Trophoblast cell (in vitro differentiated cells and primary cell): ENCODE data around the gene DNAJB5.

ENCODE experiments used
- DNase-seq, 2 donors: peaks; one replicate each; pipeline ENCODE4 v3.0.0-alpha.2; 2016
- H2AFZ ChIP-seq: 2 replicates; pipeline ENCODE4 v1.6.1; 2013; ENCODE audit warnings: low read length, moderate library complexity, mild to moderate bottlenecking; ENCODE audit not compliant: insufficient read depth, poor library complexity
- H2AK5ac ChIP-seq: 2 replicates; pipeline ENCODE4 v1.6.1; 2013; ENCODE audit warnings: mild to moderate bottlenecking, low read length
- H2BK120ac ChIP-seq: 2 replicates; pipeline ENCODE4 v1.6.1; 2013; ENCODE audit warnings: low read length, mild to moderate bottlenecking, moderate library complexity; ENCODE audit not compliant: insufficient read depth, poor library complexity
- H2BK12ac ChIP-seq: 2 replicates; pipeline ENCODE4 v1.6.1; 2013; ENCODE audit warnings: mild to moderate bottlenecking, low read length, moderate library complexity
- H2BK5ac ChIP-seq: 2 replicates; pipeline ENCODE4 v1.6.1; 2013; ENCODE audit warnings: low read length, low read depth, moderate library complexity, mild to moderate bottlenecking; ENCODE audit not compliant: poor library complexity
- H3K14ac ChIP-seq: 2 replicates; pipeline ENCODE4 v1.6.1; 2013; ENCODE audit warnings: mild to moderate bottlenecking, low read length
- H3K18ac ChIP-seq: 2 replicates; pipeline ENCODE4 v1.6.1; 2013; ENCODE audit warnings: mild to moderate bottlenecking, low read length
- H3K23ac ChIP-seq: 2 replicates; pipeline ENCODE4 v1.6.1; 2013; ENCODE audit warnings: low read length
- H3K27ac ChIP-seq: 2 replicates; pipeline ENCODE4 v1.5.1; 2013; ENCODE audit warnings: low read depth, mild to moderate bottlenecking, inconsistent platforms, low read length, moderate library complexity
- H3K27me3 ChIP-seq: 2 replicates; pipeline ENCODE4 v1.6.1; 2013; ENCODE audit warnings: inconsistent platforms, mild to moderate bottlenecking, low read length, moderate library complexity; ENCODE audit not compliant: insufficient read depth
- H3K36me3 ChIP-seq, 2 experiments: 1 replicate in 1 of 2; 2 replicates in 1 of 2; pipeline ENCODE4 v1.6.1; 2013; ENCODE audit warnings: low read length in 2 of 2, mild to moderate bottlenecking in 2 of 2, moderate library complexity in 1 of 2; ENCODE audit not compliant: insufficient read depth in 2 of 2, control insufficient read depth in 1 of 2
- H3K4ac ChIP-seq: 2 replicates; pipeline ENCODE4 v1.6.1; 2013; ENCODE audit warnings: low read depth, mild to moderate bottlenecking, low read length, moderate library complexity
- H3K4me1 ChIP-seq, 2 experiments: 1 replicate in 1 of 2; 2 replicates in 1 of 2; pipeline ENCODE4 v1.6.1; 2013; ENCODE audit warnings: low read length in 2 of 2, mild to moderate bottlenecking in 2 of 2, moderate library complexity in 1 of 2; ENCODE audit not compliant: insufficient read depth in 2 of 2, control insufficient read depth in 1 of 2
- H3K4me2 ChIP-seq: 2 replicates; pipeline ENCODE4 v1.6.1; 2013; ENCODE audit warnings: inconsistent platforms, mild to moderate bottlenecking, low read length, moderate library complexity
- H3K4me3 ChIP-seq: 2 replicates; pipeline ENCODE4 v1.5.1; 2013; ENCODE audit warnings: mild to moderate bottlenecking, low read depth, low read length, inconsistent platforms
- H3K79me1 ChIP-seq: one replicate; pipeline ENCODE4 v1.6.1; 2013; ENCODE audit warnings: low read length
- H3K79me2 ChIP-seq: 2 replicates; pipeline ENCODE4 v1.6.1; 2013; ENCODE audit warnings: low read length, mild to moderate bottlenecking; ENCODE audit not compliant: control insufficient read depth, insufficient read depth, poor library complexity
- H3K9ac ChIP-seq: 2 replicates; pipeline ENCODE4 v1.6.1; 2013; ENCODE audit warnings: mild to moderate bottlenecking, low read length
- H3K9me3 ChIP-seq: 2 replicates; pipeline ENCODE4 v1.6.1; 2013; ENCODE audit warnings: low read depth, mild to moderate bottlenecking, control low read depth, inconsistent platforms, low read length; ENCODE audit not compliant: insufficient read depth
- H4K12ac ChIP-seq: 2 replicates; pipeline ENCODE4 v1.6.1; 2013; ENCODE audit warnings: low read depth, mild to moderate bottlenecking, low read length, moderate library complexity
- H4K8ac ChIP-seq: 2 replicates; pipeline ENCODE4 v1.6.1; 2013; ENCODE audit warnings: low read depth, mild to moderate bottlenecking, low read length, moderate library complexity
- H4K91ac ChIP-seq: one replicate; pipeline ENCODE4 v1.6.1; 2013; ENCODE audit warnings: low read depth, mild to moderate bottlenecking, low read length, moderate library complexity
- WGBS: extraction: QIAGEN DNeasy Blood & Tissue Kit; methylation state at CpG from one replicate; pipeline ENCODE4 v1.1.7; 2013; ENCODE audit warnings: missing lambda C conversion rate; ENCODE audit not compliant: insufficient read length, insufficient coverage; ENCODE audit errors: extremely low coverage; 5-methylcytosine and 5-hydroxymethylcytosine counted together

Gene DNAJB5

GRCh38 chr9:34995670-34996060 is 6.1 kb downstream of the DNAJB5 start:
- peak in 1 of 2 donors; percentile 43 for DNase-seq
- Histone ChIP-seq H3K9ac (no peak overlapping the region), H3K27me3 (no peaks in the 10 kb centered on the region), H2BK5ac (no peak overlapping the region), H3K79me1 (peaks cover 5% of the 10 kb centered on the region), H3K4me3 (no peak overlapping the region), H3K4ac (no peak overlapping the region), H3K79me2 (peaks cover 1% of the 10 kb centered on the region), H2BK120ac (no peak overlapping the region), H3K9me3 (peaks cover 4% of the 10 kb centered on the region), H3K18ac (no peak overlapping the region), H3K23ac (no peak overlapping the region), H3K36me3 (peaks cover 23% of the 10 kb centered on the region in 2 experiments), H3K4me1 (peaks cover 23 to 35% of the 10 kb centered on the region in 2 experiments), H4K12ac (no peak overlapping the region), H2AFZ (no peak overlapping the region), H4K91ac (no peak overlapping the region), H4K8ac (no peak overlapping the region), H2AK5ac (no peak overlapping the region), H3K4me2 (no peak overlapping the region), H2BK12ac (no peak overlapping the region), H3K27ac (no peak overlapping the region), H3K14ac (no peak overlapping the region)
- no CpG with 5 or more reads among the region's 3 CpGs for WGBS

GRCh38 chr9:34996181-34996904 is 6.8 kb downstream of the DNAJB5 start:
- peaks cover 26 to 33% of the 10 kb centered on the region in 2 experiments for H3K4me1 ChIP-seq
- H3K27ac ChIP-seq, result no peak overlapping the region
- H3K79me2 ChIP-seq, result peaks cover 1% of the 10 kb centered on the region
- no peak overlapping the region for H3K4me2 ChIP-seq
- no peak overlapping the region for H3K18ac ChIP-seq
- no peak overlapping the region for H3K23ac ChIP-seq
- H4K91ac ChIP-seq, result no peak overlapping the region
- H2BK12ac ChIP-seq, result no peak overlapping the region
- H4K12ac ChIP-seq, result no peak overlapping the region
- no CpG with 5 or more reads among the region's 26 CpGs for WGBS
- H3K14ac ChIP-seq, result no peak overlapping the region
- no peak overlapping the region for H2AK5ac ChIP-seq
- H3K9ac ChIP-seq, result no peak overlapping the region
- H3K4me3 ChIP-seq, result peak overlapping the region; percentile 11
- H3K79me1 ChIP-seq, result peaks cover 6% of the 10 kb centered on the region
- no peak for DNase-seq
- no peaks in the 10 kb centered on the region for H3K27me3 ChIP-seq
- no peak overlapping the region for H3K4ac ChIP-seq
- peaks cover 4% of the 10 kb centered on the region for H3K9me3 ChIP-seq
- H3K36me3 ChIP-seq, result peaks cover 23% of the 10 kb centered on the region in 2 experiments
- H2BK120ac ChIP-seq, result no peak overlapping the region
- H2AFZ ChIP-seq, result no peak overlapping the region
- H4K8ac ChIP-seq, result no peak overlapping the region
- H2BK5ac ChIP-seq, result no peak overlapping the region

GRCh38 chr9:34996905-34997279 is 7.3 kb downstream of the DNAJB5 start:
- no peak overlapping the region for H4K91ac ChIP-seq
- H3K79me1 ChIP-seq, result peaks cover 7% of the 10 kb centered on the region
- H4K8ac ChIP-seq, result no peak overlapping the region
- peaks cover 23% of the 10 kb centered on the region in 2 experiments for H3K36me3 ChIP-seq
- no peak overlapping the region for H2BK120ac ChIP-seq
- 100% methylated on average over 1 of the region's 10 CpGs for whole genome bisulfite sequencing
- H3K4me2 ChIP-seq, result no peak overlapping the region
- no peak overlapping the region for H2AFZ ChIP-seq
- no peak overlapping the region for H3K23ac ChIP-seq
- no peak overlapping the region for H3K9ac ChIP-seq
- H3K27me3 ChIP-seq, result no peaks in the 10 kb centered on the region
- no peak overlapping the region for H3K27ac ChIP-seq
- no peak overlapping the region for H2BK12ac ChIP-seq
- H3K4ac ChIP-seq, result no peak overlapping the region
- H3K14ac ChIP-seq, result no peak overlapping the region
- peaks cover 1% of the 10 kb centered on the region for H3K79me2 ChIP-seq
- no peak for DNase-seq
- H3K4me1 ChIP-seq, result peaks cover 25 to 31% of the 10 kb centered on the region in 2 experiments
- H3K4me3 ChIP-seq, result peak overlapping the region; percentile 11
- no peak overlapping the region for H2AK5ac ChIP-seq
- H2BK5ac ChIP-seq, result no peak overlapping the region
- no peak overlapping the region for H3K18ac ChIP-seq
- no peak overlapping the region for H4K12ac ChIP-seq
- H3K9me3 ChIP-seq, result peaks cover 4% of the 10 kb centered on the region

- H3K4me3 ChIP-seq, result no peak overlapping the region
- H3K9me3 ChIP-seq, result peaks cover 4% of the 10 kb centered on the region
- no peak overlapping the region for H4K8ac ChIP-seq
- no peak overlapping the region for H2BK120ac ChIP-seq
- H3K27ac ChIP-seq, result no peak overlapping the region
- H2AFZ ChIP-seq, result no peak overlapping the region
- H3K4me1 ChIP-seq, result peaks cover 20 to 29% of the 10 kb centered on the region in 2 experiments
- no peak overlapping the region for H3K18ac ChIP-seq
- no peak overlapping the region for H2BK12ac ChIP-seq
- H3K27me3 ChIP-seq, result no peaks in the 10 kb centered on the region
- no peak overlapping the region for H4K91ac ChIP-seq
- H2BK5ac ChIP-seq, result no peak overlapping the region
- no peak overlapping the region for H3K9ac ChIP-seq
- peaks cover 23% of the 10 kb centered on the region in 2 experiments for H3K36me3 ChIP-seq
- H3K79me2 ChIP-seq, result peaks cover 1% of the 10 kb centered on the region
- H3K4me2 ChIP-seq, result no peak overlapping the region
- H3K4ac ChIP-seq, result no peak overlapping the region
- no peak overlapping the region for H3K23ac ChIP-seq
- no peak overlapping the region for H2AK5ac ChIP-seq
- peaks cover 7% of the 10 kb centered on the region for H3K79me1 ChIP-seq
- no peak overlapping the region for H3K14ac ChIP-seq
- no peak for DNase-seq
- no peak overlapping the region for H4K12ac ChIP-seq
Measured at GRCh38 chr9:34997379-34997781, 7.8 kb downstream of the DNAJB5 start.
